HL-60 (cell line): ENCODE measurements around the gene DUOX2.
"Not testable (repeated sequence)": the region's sequence is repeated elsewhere in the genome, so short reads cannot be mapped to it uniquely, and the experiment has no call there.

Source experiments
- GABPA ChIP-seq: IDR thresholded peaks from 2 replicates; pipeline ENCODE4 v1.6.1; 2012; ENCODE audit warnings: low read depth
- POLR2AphosphoS5 ChIP-seq: IDR thresholded peaks from 2 replicates; pipeline ENCODE4 v1.6.1; 2012; ENCODE audit warnings: low read depth
- TF ChIP-seq, protein P1 (sequence below): IDR thresholded peaks from one replicate; pipeline ENCODE4 v1.5.1; 2011; ENCODE audit warnings: low read length, control low read depth, inconsistent platforms; ENCODE audit not compliant: insufficient read depth

DNA sequence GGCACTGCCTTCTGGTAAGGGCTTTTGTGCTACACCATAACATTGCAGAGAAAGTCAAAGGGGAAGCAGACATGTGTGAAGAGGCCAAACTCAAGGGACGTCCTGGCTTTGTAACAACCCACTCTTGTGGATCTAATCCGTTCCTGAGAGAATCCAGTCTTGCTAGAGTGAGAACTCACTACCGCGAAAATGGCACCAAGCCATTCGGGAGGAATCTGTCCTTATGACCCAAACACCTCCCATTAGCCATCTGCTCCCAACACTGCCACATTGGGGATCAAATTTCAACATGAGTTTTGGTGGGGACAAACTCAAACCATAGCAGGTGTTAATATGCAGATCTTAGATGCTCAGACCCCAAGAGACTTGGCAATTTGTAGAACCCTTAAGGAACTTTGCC is 34.8 kb downstream of the DUOX2 start:
- TF ChIP-seq, protein P1, sequence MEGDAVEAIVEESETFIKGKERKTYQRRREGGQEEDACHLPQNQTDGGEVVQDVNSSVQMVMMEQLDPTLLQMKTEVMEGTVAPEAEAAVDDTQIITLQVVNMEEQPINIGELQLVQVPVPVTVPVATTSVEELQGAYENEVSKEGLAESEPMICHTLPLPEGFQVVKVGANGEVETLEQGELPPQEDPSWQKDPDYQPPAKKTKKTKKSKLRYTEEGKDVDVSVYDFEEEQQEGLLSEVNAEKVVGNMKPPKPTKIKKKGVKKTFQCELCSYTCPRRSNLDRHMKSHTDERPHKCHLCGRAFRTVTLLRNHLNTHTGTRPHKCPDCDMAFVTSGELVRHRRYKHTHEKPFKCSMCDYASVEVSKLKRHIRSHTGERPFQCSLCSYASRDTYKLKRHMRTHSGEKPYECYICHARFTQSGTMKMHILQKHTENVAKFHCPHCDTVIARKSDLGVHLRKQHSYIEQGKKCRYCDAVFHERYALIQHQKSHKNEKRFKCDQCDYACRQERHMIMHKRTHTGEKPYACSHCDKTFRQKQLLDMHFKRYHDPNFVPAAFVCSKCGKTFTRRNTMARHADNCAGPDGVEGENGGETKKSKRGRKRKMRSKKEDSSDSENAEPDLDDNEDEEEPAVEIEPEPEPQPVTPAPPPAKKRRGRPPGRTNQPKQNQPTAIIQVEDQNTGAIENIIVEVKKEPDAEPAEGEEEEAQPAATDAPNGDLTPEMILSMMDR = not testable (repeated sequence)
- not testable (repeated sequence) for TF ChIP-seq GABPA, POLR2AphosphoS5
